Hematopoietic multipotent progenitor cell (in vitro differentiated cells): Measurements from ENCODE around the gene BSN. TPM values are rescaled to one million over a fixed set of nuclear protein-coding genes. Genes with fewer than 3 reads are reported as not detected.
A peak's percentile ranks its signal among the peaks of the same experiment; 100 is the strongest.

Experiments used
- DNase-seq, 3 donors: peaks; one replicate each; pipeline ENCODE4 v3.0.0-alpha.2; 2011 to 2015; ENCODE audit warnings: low read depth in 2 of 3, low spot score in 2 of 3
- total RNA-seq: library from RNA; depleted of rRNA; stranded (reverse); fragments of >200 nt; gene quantifications from one replicate; pipeline ENCODE4 v1.2.3, GENCODE V29; 2012

BSN gene, protein sequence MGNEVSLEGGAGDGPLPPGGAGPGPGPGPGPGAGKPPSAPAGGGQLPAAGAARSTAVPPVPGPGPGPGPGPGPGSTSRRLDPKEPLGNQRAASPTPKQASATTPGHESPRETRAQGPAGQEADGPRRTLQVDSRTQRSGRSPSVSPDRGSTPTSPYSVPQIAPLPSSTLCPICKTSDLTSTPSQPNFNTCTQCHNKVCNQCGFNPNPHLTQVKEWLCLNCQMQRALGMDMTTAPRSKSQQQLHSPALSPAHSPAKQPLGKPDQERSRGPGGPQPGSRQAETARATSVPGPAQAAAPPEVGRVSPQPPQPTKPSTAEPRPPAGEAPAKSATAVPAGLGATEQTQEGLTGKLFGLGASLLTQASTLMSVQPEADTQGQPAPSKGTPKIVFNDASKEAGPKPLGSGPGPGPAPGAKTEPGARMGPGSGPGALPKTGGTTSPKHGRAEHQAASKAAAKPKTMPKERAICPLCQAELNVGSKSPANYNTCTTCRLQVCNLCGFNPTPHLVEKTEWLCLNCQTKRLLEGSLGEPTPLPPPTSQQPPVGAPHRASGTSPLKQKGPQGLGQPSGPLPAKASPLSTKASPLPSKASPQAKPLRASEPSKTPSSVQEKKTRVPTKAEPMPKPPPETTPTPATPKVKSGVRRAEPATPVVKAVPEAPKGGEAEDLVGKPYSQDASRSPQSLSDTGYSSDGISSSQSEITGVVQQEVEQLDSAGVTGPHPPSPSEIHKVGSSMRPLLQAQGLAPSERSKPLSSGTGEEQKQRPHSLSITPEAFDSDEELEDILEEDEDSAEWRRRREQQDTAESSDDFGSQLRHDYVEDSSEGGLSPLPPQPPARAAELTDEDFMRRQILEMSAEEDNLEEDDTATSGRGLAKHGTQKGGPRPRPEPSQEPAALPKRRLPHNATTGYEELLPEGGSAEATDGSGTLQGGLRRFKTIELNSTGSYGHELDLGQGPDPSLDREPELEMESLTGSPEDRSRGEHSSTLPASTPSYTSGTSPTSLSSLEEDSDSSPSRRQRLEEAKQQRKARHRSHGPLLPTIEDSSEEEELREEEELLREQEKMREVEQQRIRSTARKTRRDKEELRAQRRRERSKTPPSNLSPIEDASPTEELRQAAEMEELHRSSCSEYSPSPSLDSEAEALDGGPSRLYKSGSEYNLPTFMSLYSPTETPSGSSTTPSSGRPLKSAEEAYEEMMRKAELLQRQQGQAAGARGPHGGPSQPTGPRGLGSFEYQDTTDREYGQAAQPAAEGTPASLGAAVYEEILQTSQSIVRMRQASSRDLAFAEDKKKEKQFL (N-terminal part only)
- 0.27 TPM for total RNA-seq

DNA sequence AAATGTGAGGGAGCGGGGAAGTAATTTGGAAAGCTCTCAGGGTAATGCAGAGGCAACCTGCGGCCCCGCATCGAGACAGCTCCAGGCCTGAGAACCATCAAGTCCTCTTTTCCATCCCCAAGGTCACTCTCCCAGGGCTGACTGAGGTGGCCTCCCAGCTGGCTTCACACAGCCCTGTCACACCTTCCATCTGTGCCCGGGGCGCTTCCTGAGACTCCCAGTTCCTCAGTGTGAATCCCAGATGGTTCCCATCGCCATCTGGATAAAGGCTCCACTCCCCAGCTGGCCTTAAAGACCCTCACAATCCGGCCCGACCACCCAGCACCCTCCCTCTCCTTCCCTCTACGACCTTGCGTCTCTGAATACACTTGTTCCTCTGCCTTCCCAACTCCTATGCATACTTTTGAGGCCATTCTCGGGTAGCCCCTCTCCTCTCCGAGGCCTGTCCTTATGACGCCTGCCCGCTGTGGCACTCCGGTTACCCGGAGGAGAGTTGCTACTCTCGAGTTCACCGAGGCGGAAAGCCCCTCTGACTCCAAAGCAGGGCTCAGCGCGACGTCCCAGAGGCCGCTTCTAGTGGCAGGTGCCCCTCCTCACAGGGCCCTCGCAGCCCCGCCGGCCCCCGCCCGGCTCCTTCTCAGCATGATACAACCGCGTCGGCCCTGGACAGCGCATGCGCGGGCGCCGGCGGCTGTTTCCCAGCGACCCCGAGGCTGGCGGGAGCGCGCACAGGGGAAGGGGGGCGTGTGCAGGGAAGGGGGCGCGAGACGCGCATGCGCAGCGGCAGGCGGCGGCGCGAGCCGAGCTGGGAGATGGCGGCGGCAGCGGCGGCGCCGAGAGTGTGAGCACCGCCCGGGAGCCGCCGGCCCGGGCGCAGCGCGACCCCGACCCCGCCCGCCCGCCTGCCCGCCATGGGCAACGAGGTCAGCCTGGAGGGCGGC lies at the start of gene BSN:
Gene BSN, plus strand, starts transcription at position 786 of the 941 bp plus-strand sequence. Its CDS starts 126 bp downstream, at position 912.
- DNase-seq: peak; percentile 47 to 95 (median 91)

DNA sequence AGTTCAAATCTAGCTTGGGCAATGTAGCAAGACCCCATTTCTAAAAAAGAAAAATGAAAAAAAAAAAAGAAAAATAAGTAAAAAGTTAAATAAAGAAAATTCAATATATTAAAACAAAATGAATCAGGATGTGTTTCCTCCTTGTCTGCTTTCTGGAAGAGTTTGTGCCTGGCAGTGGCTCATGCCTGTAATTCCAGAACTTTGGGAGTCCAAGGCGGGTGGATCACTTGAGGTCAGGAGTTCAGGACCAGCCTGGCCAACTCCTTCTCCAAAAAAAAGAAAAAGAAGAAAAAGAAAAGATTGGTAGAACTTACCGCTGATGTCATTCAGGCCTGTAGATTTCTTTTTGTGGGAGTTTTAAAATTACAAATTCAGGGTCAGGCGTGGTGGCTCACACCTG lies 47.4 kb upstream of the BSN start:
- DNase-seq: no peak

DNA sequence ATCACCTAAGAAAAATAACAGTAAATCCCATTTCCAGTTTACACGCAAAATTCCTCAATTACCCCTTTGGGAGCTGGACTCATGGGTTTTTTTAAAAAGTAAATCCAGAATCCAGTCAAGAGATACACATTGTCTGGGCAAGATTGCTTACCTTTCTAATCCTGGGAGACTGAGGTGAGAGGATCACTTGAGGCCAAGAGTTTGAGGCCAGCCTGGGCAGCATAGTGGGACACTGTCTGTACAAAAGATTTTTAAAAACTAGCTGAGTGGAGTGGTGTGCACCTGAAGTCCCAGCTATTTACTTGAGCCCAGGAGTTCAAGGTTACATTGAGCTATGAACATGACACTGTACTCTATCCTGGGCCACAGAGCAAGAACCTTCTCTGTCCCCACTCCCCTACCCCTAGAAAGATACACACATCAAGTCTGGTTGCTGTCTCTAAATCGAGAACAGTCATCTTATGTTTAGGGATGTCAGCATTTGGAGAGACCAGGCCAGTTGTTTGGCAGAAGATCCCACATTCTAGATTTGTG lies 45.2 kb upstream of the BSN start:
- DNase-seq: no peak

DNA sequence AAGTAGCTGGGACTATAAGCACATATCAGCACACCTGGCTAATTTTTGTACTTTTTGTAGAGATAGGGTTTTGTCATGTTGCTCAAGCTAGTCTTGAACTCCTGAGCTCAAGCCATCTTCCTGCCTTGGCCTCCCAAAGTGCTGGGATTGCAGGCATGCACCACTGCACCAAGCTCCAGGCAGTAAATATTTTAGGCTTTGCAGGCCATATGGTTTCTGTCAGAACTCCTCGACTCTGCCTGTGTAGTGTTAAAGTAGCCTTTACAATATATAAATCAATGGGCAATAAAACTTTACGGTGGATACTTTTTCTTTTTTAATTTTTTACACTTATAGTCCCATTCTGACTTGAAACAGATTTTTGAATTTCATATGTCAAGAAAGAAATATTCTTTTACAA lies 42.6 kb upstream of the BSN start:
- no peak for DNase-seq

DNA sequence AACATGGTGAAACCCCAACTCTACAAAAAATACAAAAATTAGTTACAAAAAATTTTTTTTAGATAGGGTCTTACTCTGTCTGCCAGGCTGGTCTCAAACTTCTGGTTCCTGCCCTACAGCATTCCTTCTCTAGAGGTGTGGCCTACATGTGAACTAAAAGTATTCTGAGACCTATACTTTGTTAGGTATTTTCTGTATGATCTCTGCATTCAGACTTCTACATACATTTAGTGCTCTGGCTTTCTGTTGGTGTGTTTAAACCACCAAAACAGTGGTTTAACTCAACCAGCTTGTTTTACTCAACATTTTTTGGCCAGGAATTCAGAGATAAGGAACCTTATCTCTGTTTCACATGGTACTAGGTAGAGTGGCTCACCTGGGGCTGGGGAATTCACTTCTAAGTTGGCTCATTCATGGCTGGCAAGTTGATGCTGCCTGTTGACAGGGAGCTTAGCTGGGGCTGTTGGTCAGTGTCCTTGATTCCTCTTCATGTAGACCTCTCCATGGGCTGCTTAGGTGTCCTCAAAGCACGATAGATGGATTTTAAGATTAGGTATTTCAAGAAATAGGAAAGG lies 41.4 kb upstream of the BSN start:
- no peak for DNase-seq

DNA sequence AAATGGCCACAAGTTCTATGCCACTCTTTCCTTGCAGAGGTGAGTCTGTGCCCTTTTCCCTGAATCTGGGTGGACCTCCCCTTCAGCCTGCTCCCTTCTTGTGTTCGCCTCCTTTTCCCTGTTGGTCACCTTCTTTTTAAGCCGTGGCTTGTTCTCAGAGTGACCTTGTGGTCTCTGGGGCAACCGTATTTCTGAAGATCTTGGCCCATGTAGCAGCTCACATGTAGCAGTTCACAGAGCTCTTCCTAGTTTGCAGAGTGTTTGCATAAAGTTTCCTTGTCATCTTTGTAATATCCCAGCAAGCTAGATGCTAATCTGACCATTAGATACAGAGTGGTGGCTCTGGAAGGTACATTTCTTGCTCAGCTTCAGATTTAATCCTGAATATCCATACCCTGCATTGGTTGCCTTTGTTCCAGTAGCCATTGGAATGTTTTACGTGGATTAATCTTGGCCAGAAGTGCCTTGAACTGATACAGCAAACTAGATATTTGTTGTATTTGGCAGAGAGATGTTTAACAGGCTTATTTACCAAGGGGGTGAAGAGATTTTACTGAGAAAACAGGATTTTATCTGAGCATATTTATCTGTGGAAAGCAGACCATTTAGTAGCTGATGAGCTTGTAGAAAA lies 40.7 kb upstream of the BSN start:
- DNase-seq: no peak

DNA sequence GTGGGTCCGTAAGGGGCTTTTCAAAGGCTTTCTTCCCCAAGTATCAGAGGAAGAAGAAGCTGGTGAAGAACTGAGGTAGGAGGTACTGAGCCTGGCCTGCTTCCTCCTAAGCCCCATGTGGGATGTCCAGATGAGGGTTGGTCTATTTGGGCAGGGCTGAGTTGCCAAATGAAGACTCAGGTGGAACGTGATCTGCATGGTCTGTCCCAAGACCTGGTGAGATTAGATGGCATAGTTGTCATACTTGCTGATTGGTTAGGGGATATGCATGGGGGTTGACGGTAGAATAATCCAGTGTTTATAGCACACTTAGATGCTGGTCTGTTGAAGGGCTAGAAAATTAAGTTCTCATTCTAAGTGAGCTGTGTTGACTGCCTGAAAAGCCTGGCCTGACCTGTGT lies 36.3 kb upstream of the BSN start:
- no peak for DNase-seq

DNA sequence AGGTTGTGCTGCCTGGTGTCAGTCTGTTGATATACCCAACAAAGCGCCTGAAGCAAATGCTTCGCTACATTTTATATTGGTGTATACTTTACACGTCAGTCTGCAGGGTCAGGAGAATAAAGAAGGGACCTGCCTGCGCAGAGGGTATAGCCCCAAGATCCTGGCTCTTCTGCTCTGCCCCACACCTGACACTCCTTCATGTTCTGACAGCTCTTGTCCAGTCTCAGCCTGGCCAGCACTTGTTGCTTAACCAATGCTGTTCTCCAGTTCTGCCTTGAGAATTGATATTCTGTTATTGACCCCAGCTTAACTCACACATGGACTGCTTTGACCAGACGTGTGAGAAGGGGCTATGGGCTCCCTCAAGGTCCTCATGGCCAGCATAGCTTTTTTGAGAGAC lies 35.8 kb upstream of the BSN start:
- no peak for DNase-seq

DNA sequence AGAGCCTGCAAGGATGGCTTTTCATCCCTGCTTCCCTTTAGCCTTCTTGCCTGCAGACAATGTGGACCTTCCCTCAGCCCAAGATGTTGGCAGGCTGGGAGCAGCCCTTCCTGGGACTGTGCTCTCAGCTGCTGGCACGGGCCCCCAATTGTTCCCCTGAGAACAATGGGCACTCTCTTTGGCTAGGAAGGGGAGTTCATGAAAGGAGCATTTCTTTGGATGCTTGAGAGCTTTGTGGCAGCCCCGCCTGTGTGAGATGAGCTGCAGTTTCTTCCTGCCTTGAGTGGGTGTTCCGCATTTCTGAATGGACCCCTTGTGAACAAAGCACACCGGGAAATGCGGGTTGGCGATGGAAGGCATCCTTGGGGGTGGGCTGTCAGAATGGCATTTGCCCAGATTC lies 35.0 kb upstream of the BSN start:
- no peak for DNase-seq

DNA sequence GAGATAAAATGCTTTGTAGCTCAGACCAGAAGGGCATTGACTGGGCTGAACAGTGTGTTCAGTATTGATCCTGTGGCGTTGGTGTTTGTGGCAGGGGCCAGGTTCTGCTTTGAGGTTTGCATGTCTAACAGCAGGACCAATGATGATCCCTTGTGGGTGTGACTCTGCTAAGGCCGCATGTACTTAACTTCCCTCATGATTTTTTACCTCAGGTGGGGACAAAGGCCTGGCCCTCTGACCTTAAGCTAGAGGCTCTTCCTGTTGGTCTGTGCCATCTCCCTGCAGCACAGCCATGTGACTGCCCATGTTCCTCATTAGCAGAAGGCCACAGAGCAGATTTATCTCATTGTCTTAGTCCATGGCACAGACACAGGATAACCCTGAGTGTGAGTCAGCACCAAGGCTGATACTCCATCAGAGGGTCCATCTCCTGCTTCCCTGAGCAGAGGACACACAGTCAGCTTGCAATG lies 34.3 kb upstream of the BSN start:
- DNase-seq: no peak

DNA sequence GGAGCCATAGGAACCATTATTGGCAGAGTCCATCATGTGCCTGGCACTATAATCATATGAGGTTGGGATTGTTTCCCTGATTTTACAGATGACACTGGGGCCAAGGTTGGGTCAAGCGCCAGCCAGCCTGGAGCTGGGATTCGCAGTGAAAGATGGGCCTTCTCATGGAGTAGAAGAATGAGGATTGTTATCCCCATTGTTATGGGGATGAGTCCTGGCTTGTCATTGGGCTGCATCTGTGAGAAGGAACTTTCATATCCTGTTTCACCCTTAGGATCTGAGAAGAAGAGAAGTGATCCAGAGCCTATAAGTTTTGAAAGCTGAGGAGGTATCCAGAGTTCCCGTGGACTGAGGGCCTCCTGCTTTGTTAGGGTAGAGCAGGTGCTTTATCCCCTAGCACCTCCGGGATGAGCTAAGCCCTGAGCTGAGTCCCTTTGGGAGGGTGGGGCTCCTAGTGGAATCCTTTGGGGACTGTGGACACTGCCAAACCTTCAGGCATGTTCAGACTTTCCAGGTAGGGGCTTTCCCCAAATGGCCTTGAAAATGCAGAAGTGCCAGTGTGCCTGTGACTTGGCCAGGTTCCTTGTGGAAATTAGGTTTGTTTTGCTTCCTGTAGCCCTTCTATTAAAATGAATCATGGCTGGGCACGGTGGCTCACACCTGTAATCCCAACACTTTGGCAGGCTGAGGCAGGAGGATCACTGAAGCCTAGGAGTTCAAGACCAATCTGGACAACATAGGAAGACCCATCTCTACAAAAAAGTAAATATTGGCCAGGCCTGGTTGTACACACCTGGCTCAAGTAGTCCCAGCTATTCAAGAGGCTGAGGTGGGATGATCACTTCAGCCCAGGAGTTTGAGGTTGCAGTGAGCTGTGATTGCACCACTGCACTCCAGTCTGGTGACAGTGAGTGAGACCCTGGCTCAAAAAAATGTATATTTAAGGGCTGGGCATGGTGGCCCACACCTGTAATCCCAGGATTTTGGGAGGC lies 30.2 kb upstream of the BSN start:
- peak in 1 of 3 donors; percentile 5 for DNase-seq

DNA sequence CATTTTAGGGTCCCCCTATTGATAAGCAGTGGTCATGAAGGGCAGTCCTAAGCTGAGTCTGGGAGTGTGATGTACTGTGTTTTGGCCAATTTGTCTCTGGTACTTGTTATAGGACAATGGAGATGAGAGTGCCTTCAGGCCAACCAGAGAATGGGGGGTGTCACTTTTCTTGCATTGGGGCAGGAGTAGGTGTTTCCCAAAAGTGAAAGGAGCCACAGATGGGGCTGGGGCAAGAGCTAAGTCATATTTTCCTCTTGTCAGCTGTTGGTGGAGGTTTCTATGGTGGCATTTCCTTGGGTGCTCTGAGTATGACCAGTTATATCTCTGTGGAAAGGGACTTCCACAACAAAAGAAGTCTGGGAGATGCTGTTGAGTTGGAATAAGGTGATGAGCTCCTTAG lies 24.7 kb upstream of the BSN start:
- DNase-seq: no peak

DNA sequence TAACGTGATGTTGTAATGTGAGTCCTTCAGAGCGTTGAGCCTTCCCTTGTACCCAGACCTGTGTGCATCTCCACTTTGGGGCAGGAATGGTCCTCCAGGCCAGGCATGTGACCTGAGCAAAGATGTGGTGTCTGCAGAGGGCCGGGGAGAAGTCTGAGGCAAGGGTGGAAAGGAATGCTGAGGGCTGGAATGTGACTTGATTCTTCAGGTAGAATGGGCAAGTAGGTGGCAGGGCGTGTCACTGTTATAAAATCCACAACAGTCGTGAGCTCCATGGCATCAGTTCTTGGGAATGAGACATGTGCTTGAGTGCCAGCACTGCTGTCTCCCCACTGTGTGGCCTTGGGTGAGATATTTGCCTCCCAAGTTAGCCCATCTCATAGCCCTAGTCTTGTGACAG lies 24.0 kb upstream of the BSN start:
- no peak for DNase-seq

DNA sequence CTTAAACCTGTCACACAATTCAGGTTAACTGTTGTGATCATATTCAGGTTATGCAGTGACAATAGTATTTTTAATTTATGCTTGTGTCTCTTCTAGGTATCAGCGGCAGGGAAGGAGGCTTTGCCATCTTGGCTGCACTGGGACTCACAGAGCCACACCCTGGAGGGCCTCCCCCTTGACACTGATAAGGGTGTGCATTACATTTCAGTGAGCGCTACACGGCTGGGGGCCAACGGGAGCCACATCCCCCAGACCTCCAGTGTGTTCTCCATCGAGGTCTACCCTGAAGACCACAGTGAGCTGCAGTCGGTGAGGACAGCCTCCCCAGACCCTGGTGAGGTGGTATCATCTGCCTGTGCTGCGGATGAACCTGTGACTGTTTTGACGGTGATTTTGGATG lies 23.6 kb upstream of the BSN start:
- DNase-seq: no peak

DNA sequence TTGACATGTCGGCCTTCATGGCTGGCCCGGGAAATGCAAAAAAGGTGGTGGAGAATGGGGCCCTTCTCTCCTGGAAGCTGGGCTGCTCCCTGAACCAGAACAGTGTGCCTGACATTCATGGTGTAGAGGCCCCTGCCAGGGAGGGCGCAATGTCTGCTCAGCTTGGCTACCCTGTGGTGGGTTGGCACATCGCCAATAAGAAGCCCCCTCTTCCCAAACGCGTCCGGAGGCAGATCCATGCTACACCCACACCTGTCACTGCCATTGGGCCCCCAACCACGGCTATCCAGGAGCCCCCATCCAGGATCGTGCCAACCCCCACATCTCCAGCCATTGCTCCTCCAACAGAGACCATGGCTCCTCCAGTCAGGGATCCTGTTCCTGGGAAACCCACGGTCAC lies 23.1 kb upstream of the BSN start:
- no peak for DNase-seq

DNA sequence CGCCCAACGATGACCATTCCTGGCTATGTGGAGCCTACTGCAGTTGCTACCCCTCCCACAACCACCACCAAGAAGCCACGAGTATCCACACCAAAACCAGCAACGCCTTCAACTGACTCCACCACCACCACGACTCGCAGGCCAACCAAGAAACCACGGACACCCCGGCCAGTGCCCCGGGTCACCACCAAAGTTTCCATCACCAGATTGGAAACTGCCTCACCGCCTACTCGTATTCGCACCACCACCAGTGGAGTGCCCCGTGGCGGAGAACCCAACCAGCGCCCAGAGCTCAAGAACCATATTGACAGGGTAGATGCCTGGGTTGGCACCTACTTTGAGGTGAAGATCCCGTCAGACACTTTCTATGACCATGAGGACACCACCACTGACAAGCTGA lies 22.6 kb upstream of the BSN start:
- no peak for DNase-seq

DNA sequence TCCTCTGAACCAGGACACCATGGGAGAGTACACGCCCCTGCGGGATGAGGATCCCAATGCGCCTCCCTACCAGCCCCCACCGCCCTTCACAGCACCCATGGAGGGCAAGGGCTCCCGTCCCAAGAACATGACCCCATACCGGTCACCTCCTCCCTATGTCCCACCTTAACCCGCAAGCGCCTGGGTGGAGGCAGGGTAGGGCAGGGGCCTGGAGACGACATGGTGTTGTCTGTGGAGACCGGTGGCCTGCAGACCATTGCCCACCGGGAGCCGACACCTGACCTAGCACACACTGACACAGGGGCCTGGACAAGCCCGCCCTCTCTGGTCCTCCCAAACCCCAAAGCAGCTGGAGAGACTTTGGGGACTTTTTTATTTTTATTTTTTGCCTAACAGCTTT lies 21.2 kb upstream of the BSN start:
- no peak for DNase-seq
